A673 (cell line): ENCODE measurements around the gene ENDOD1.

Source experiments
- CTCF ChIP-seq: fragments of 300-800, 200-600 bp; sonication (generic); conservative IDR thresholded peaks from 2 replicates; pipeline ENCODE4 v1.5.1; 2017; ENCODE audit warnings: low read depth, mild to moderate bottlenecking, antibody characterized with exemption, low read length, moderate library complexity, mixed read lengths
- EZH2 ChIP-seq: fragments of 200-600 bp; sonication (generic); IDR thresholded peaks from 2 replicates; pipeline ENCODE4 v1.6.1; 2017; ENCODE audit warnings: borderline replicate concordance, low read depth, mild to moderate bottlenecking, mixed read lengths, antibody characterized with exemption, low read length; ENCODE audit not compliant: poor library complexity, severe bottlenecking

GRCh38 chr11:95145430-95146060, 55.9 kb downstream of the ENDOD1 start:
- TF ChIP-seq EZH2 (no peak), CTCF (no peak)
